ENCODE measurements around the gene MEN1.
A peak's percentile ranks its signal among the peaks of the same experiment; 100 is the strongest.
"Not testable (repeated sequence)": the region's sequence is repeated elsewhere in the genome, so short reads cannot be mapped to it uniquely, and the experiment has no call there.

MEN1 gene

GRCh38 chr11:64845776-64846129, 35.4 kb upstream of the MEN1 start:
- not testable (repeated sequence) for DNase-seq (ENCODE audit: low spot score)

GRCh38 chr11:64845129-64845775, 34.9 kb upstream of the MEN1 start:
- no peak for DNase-seq (ENCODE audit: low spot score)

GRCh38 chr11:64844330-64845128, 34.2 kb upstream of the MEN1 start, which contains the start of gene CDC42BPG:
TSS of gene CDC42BPG (minus strand) at chr11:64844653. CDS start at chr11:64844569, 84 bp downstream.
- peak; percentile 92 for DNase-seq (ENCODE audit: low spot score)

- no peak for DNase-seq (ENCODE audit: low spot score)
Measured at GRCh38 chr11:64843686-64844329, 33.5 kb upstream of the MEN1 start.

GRCh38 chr11:64842851-64843685, 32.7 kb upstream of the MEN1 start:
- no peak for DNase-seq (ENCODE audit: low spot score)

- DNase-seq (ENCODE audit: low spot score): no peak
Measured at GRCh38 chr11:64842366-64842759, 32.0 kb upstream of the MEN1 start.

GRCh38 chr11:64841592-64842365, 31.4 kb upstream of the MEN1 start:
- DNase-seq (ENCODE audit: low spot score): no peak

GRCh38 chr11:64839887-64840782, 29.8 kb upstream of the MEN1 start:
- DNase-seq (ENCODE audit: low spot score): no peak

- no peak for DNase-seq (ENCODE audit: low spot score)
Measured at GRCh38 chr11:64839335-64839734, 29.0 kb upstream of the MEN1 start.

GRCh38 chr11:64838600-64839334, 28.4 kb upstream of the MEN1 start:
- DNase-seq (ENCODE audit: low spot score): no peak

GRCh38 chr11:64837887-64838351, 27.6 kb upstream of the MEN1 start:
- no peak for DNase-seq (ENCODE audit: low spot score)

GRCh38 chr11:64836448-64837072, 26.2 kb upstream of the MEN1 start:
- DNase-seq (ENCODE audit: low spot score): no peak

- DNase-seq (ENCODE audit: low spot score): no peak
Measured at GRCh38 chr11:64835616-64836447, 25.5 kb upstream of the MEN1 start.

- peak; percentile 47 for DNase-seq (ENCODE audit: low spot score)
Measured at GRCh38 chr11:64834723-64835615, 24.6 kb upstream of the MEN1 start.

GRCh38 chr11:64834031-64834722, 23.8 kb upstream of the MEN1 start:
- DNase-seq (ENCODE audit: low spot score): no peak

- DNase-seq (ENCODE audit: low spot score): no peak
Measured at GRCh38 chr11:64833509-64833908, 23.2 kb upstream of the MEN1 start.

GRCh38 chr11:64833198-64833502, 22.8 kb upstream of the MEN1 start:
- DNase-seq (ENCODE audit: low spot score): no peak

All from GM03348 (cell line).